Measurements from ENCODE around the gene PHLDA3.

DNA sequence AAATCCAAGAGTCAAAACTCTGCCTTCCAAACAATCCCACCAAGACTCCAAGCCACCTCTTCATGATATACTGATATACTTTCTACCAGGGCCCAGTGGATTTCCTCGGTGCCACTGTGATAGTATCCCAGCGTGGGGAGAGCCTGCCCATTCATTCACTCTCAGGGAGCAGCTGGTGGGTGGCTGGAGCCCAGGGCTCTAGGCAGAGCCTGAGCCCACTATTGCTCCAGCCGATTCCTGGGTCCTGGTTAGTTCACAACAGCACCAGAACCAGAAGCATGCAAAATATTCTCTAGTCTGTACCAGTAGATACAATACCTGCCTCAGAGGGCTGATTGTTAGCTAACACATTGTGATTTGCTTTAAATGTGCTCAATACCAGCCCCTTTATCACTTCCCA lies 37.1 kb upstream of the PHLDA3 start:
- TF ChIP-seq, protein P1, sequence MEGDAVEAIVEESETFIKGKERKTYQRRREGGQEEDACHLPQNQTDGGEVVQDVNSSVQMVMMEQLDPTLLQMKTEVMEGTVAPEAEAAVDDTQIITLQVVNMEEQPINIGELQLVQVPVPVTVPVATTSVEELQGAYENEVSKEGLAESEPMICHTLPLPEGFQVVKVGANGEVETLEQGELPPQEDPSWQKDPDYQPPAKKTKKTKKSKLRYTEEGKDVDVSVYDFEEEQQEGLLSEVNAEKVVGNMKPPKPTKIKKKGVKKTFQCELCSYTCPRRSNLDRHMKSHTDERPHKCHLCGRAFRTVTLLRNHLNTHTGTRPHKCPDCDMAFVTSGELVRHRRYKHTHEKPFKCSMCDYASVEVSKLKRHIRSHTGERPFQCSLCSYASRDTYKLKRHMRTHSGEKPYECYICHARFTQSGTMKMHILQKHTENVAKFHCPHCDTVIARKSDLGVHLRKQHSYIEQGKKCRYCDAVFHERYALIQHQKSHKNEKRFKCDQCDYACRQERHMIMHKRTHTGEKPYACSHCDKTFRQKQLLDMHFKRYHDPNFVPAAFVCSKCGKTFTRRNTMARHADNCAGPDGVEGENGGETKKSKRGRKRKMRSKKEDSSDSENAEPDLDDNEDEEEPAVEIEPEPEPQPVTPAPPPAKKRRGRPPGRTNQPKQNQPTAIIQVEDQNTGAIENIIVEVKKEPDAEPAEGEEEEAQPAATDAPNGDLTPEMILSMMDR (CRISPR knock-in tag; IDR thresholded peaks at IDR 0.05): no peak
- TF ChIP-seq EZH2 (conservative IDR thresholded peaks at IDR 0.05; ENCODE audit: low read depth, low read length): no peak
- TF ChIP-seq ELF4 (CRISPR knock-in tag; IDR thresholded peaks at IDR 0.05; ENCODE audit: borderline replicate concordance): no peak
- TF ChIP-seq HCFC1 (IDR thresholded peaks at IDR 0.05; ENCODE audit: low read depth, low read length): no peak
- TF ChIP-seq CBX5 (CRISPR knock-in tag; IDR thresholded peaks at IDR 0.05; ENCODE audit: borderline replicate concordance): no peak
- no peak for TF ChIP-seq MTA3 (CRISPR knock-in tag; IDR thresholded peaks at IDR 0.05)
- TF ChIP-seq RBM39 (IDR thresholded peaks at IDR 0.05; ENCODE audit: low read depth, low read length, poor library complexity, severe bottlenecking): no peak
- no peak for TF ChIP-seq SRF (IDR thresholded peaks at IDR 0.05; ENCODE audit: low read depth, low read length)
- TF ChIP-seq ETV6 (CRISPR knock-in tag; conservative IDR thresholded peaks at IDR 0.05): no peak
- no peak for TF ChIP-seq NBN (conservative IDR thresholded peaks at IDR 0.05)
- no peak for TF ChIP-seq ZNF253 (CRISPR knock-in tag; IDR thresholded peaks at IDR 0.05; ENCODE audit: borderline replicate concordance)
- no peak for TF ChIP-seq TAF15 (IDR thresholded peaks at IDR 0.05; ENCODE audit: low read depth, low read length, poor library complexity, severe bottlenecking)
- no peak for TF ChIP-seq USF2 (IDR thresholded peaks at IDR 0.05; ENCODE audit: low read depth, low read length)
- TF ChIP-seq USF2 (CRISPR knock-in tag; IDR thresholded peaks at IDR 0.05; ENCODE audit: borderline replicate concordance): no peak
